HT-29 (cell line): ENCODE data around the gene NRXN3. TPM values are rescaled to one million over a fixed set of nuclear protein-coding genes. Genes with fewer than 3 reads are reported as not detected.

Experiments
- DNase-seq: peaks from one replicate; pipeline ENCODE4 v3.0.0-alpha.2; 2015; ENCODE audit warnings: low spot score
- total RNA-seq: library from RNA; depleted of rRNA; stranded (reverse); fragments of >200 nt; shearing (Covaris generic); gene quantifications from 2 replicates; pipeline ENCODE4 v1.2.3, GENCODE V29; 2014

NRXN3 gene
- total RNA-seq, 1 experiment from 2014 or later = not detected

GRCh38 chr14:78709795-78710557 lies 539.8 kb downstream of the NRXN3 start:
- DNase-seq = no peak

GRCh38 chr14:78710963-78711362 lies 540.8 kb downstream of the NRXN3 start:
- DNase-seq = no peak

- no peak for DNase-seq
Observed at GRCh38 chr14:78713716-78714115, 543.5 kb downstream of the NRXN3 start.

- DNase-seq = no peak
Observed at GRCh38 chr14:78714711-78715110, 544.5 kb downstream of the NRXN3 start.

GRCh38 chr14:78721756-78722480 lies 551.7 kb downstream of the NRXN3 start:
- DNase-seq = no peak

- no peak for DNase-seq
Observed at GRCh38 chr14:78725086-78725485, 554.9 kb downstream of the NRXN3 start.

- DNase-seq = no peak
Observed at GRCh38 chr14:78737116-78737515, 566.9 kb downstream of the NRXN3 start.

GRCh38 chr14:78737601-78738000 lies 567.4 kb downstream of the NRXN3 start:
- DNase-seq = no peak

- no peak for DNase-seq
Observed at GRCh38 chr14:78746086-78746595, 576.0 kb downstream of the NRXN3 start.

- no peak for DNase-seq
Observed at GRCh38 chr14:78747813-78748212, 577.6 kb downstream of the NRXN3 start.

GRCh38 chr14:78752518-78753188 lies 582.5 kb downstream of the NRXN3 start:
- DNase-seq = peak; percentile 48

- DNase-seq = no peak
Observed at GRCh38 chr14:78754059-78754458, 583.9 kb downstream of the NRXN3 start.

GRCh38 chr14:78758333-78758732 lies 588.2 kb downstream of the NRXN3 start:
- DNase-seq = peak; percentile 53

- DNase-seq = no peak
Observed at GRCh38 chr14:78762331-78762730, 592.2 kb downstream of the NRXN3 start.

GRCh38 chr14:78763746-78764145 lies 593.6 kb downstream of the NRXN3 start:
- no peak for DNase-seq

- DNase-seq = no peak
Observed at GRCh38 chr14:78764240-78764639, 594.1 kb downstream of the NRXN3 start.

- no peak for DNase-seq
Observed at GRCh38 chr14:78764645-78765044, 594.5 kb downstream of the NRXN3 start.

GRCh38 chr14:78767436-78767835 lies 597.3 kb downstream of the NRXN3 start:
- DNase-seq = no peak

- no peak for DNase-seq
Observed at GRCh38 chr14:78782551-78782950, 612.4 kb downstream of the NRXN3 start.

- DNase-seq = no peak
Observed at GRCh38 chr14:78785265-78785664, 615.1 kb downstream of the NRXN3 start.

- DNase-seq = no peak
Observed at GRCh38 chr14:78788467-78789360, 618.5 kb downstream of the NRXN3 start.
